Stimulated activated CD4-positive, alpha-beta T cell treated with anti-CD3 and anti-CD28 coated beads, Interleukin-2, amount 100 ng/mL, for 4 hours (primary cell): ENCODE data around the gene DAZL.
A peak's percentile ranks its signal among the peaks of the same experiment; 100 is the strongest.

Experiments used
- DNase-seq: peaks from one replicate; pipeline ENCODE4 v3.0.0-alpha.2; 2020; ENCODE audit warnings: low read depth

Gene DAZL

DNA sequence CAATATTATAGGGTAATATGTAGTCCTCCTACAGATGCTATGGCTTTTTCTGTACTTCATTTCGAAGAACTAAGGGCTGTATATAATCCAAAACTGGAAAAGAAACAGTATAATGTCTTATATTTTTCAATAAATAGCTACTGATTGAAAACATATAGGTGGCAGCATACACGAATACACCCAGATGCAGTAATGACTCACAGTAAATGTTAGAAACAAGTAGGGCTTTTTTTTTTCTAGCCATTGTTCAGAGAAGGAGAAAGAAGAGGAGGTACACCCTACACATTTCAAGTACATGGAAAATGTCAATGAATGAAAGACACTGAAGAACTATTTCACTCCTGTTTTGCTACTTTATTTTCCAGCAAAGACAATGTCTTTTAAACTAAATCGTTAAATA lies 9.4 kb downstream of the DAZL start:
- no peak for DNase-seq

DNA sequence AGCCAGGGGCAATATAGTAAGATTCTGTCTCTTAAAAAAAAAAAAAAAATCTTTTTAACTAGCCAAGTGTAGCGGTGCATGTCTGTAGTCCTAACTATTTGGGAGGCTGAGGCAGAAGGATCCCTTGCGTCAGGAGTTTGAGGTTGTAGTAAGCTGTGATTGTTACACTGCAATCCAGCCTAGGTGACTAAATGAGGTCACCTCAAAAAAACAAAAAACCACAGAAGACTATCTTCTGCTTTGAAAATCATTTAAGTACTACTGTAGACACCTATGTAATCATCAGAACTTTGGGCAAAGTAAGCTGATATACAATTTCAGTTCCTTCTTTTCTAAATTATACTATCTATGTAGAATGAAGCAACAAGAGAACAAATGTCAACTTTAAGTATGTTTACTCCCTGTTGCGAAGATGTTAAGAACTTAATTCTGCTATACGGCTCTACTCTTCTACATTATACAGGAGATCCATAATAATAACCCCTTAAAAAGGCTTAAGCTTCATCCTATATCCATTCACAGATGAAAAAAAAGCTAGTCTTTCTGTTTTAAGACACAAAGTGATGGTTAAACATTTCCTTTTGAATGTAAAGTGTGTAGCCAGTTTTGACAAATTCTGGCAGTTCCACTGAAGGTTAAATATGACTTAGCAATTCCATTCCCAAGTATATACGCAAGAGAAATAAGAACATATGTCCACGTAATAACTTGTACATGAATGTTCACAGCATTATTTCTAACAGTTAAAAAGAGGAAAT lies 15.2 kb downstream of the DAZL start:
- DNase-seq, result no peak

- DNase-seq, result no peak
These were observed 16.1 kb downstream of the DAZL start for GRCh38 chr3:16589120-16589519.

- no peak for DNase-seq
These were observed 17.6 kb downstream of the DAZL start for GRCh38 chr3:16587681-16588060.

GRCh38 chr3:16587047-16587680 lies 18.1 kb downstream of the DAZL start:
- no peak for DNase-seq

GRCh38 chr3:16584880-16585279 lies 20.3 kb downstream of the DAZL start:
- no peak for DNase-seq

GRCh38 chr3:16583551-16583950 lies 21.7 kb downstream of the DAZL start:
- no peak for DNase-seq

- DNase-seq, result no peak
These were observed 35.1 kb downstream of the DAZL start for GRCh38 chr3:16570113-16570512.

DNA sequence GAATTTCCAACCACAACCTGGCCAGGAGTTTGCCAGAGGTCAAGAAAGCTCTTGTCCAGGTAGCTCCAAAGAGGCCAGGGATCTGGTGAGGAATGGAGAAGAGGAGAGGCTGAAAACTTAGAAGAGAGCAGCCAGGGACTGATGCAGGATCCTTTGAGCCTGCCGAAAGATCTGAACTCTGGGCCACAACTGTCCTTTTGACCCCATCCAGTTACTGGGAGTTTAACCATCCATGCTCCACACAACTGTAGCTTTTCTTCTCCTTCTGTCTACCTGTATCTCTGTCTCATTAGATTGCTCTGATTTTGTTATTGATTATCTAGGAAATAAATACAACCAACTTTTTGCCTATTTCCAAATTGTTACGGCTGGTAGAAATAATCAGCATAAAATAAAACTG lies 36.7 kb downstream of the DAZL start:
- DNase-seq, result no peak

DNA sequence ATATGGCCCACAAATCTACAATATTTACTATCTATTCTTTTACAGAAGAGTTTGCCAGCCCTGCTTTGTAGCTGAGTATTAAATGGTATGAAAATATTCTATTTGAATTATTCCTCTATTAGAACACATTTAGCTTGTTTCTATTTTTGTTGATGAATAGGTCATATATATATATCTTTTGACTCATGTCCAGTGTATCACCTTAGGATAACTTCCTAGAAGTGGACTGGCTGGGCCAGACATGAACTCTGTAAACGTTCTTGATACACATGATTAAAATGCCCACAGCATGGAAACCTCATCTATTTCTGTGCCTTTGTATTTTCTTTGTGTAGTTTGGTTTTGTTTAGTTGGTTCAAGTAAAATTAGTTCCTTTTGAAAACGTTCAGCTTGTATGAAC lies 37.1 kb downstream of the DAZL start:
- DNase-seq, result no peak

DNA sequence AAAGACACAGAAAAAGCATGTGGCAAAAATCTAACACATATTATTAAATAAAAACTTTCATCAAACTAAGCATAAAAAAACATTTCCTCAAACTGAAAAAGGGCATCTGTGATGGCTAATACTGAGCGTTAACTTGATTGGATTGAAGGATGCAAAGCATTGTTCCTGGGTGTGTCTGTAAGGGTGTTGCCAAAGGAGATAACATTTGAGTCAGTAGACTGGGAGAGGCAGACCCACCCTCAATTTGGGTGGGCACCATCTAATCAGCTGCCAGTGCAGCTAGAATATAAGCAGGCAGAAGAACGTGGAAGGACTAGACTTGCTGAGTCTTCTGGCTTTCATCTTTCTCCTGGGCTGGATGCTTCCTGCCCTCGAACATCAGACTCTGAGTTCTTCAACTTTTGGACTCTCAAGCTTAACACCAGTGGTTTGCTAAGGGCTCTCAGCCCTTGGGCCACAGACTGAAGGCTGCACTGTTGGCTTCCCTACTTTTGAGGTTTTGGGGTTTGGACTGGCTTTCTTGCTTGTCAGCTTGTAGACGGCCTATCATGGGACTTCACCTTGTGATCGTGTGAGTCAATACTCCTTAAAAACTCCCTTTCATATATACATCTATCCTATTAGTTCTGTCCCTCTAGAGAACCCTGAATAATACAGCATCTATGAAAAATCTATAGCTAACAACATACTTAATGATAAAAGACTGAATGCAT lies 45.4 kb downstream of the DAZL start:
- DNase-seq, result no peak

GRCh38 chr3:16554126-16554525 lies 51.1 kb downstream of the DAZL start:
- DNase-seq, result no peak

DNA sequence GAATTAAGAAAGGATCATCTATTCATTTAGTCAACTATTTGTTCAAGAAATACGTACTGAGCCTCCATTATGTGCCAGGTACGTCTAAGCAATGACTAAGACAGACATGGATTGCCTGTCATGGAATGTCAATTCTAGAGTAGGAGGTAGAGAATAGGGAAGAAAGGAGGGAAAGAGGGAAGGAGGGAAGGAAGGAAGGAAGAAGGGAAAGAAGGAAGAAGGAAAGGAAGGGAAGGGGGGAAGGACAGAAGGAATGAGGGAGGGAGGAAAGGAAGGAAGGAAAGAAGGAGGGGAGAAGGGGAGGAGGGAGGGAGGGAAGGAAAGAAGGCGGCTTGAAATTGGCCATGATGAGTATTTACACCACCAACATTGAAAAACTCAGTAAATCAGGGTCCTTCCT lies 52.5 kb downstream of the DAZL start:
- no peak for DNase-seq

- DNase-seq, result no peak
These were observed 53.8 kb downstream of the DAZL start for GRCh38 chr3:16551342-16551976.

DNA sequence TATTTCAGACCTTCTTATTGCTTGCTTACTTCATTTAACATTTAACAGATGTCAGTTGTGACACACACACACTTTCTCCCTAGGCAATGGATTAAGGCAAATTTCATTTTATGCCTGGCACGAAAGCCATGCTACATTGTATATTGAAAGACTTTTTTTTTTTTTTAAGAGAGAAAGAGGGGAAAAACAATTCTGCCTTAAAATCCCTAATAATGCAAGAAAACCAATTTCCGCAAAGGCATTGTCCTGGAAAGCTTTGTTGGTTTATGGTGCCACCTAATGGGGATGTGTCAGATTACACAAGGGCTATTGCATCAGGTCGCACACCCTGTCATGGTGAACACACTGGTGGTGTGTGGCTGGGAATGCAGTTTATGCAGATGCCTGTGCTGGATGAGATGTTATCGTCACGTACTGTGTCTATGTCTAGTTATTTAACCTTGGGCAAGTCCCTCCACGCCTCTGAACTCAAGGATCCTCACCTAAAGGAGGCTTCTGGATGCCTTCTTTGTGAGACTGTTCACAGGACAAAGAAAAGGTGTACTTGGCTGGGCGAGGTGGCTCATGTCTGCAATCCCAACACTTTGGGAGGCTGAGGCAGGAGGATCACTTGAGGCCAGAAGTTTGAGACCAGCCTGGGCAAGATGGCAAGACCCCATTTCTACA lies 54.4 kb downstream of the DAZL start:
- peak; percentile 67 for DNase-seq

GRCh38 chr3:16550305-16550675 lies 54.9 kb downstream of the DAZL start:
- no peak for DNase-seq

- no peak for DNase-seq
These were observed 56.5 kb downstream of the DAZL start for GRCh38 chr3:16548721-16549120.

GRCh38 chr3:16547561-16548357 lies 57.5 kb downstream of the DAZL start:
- DNase-seq, result no peak

GRCh38 chr3:16546186-16547010 lies 58.8 kb downstream of the DAZL start:
- DNase-seq, result no peak

DNA sequence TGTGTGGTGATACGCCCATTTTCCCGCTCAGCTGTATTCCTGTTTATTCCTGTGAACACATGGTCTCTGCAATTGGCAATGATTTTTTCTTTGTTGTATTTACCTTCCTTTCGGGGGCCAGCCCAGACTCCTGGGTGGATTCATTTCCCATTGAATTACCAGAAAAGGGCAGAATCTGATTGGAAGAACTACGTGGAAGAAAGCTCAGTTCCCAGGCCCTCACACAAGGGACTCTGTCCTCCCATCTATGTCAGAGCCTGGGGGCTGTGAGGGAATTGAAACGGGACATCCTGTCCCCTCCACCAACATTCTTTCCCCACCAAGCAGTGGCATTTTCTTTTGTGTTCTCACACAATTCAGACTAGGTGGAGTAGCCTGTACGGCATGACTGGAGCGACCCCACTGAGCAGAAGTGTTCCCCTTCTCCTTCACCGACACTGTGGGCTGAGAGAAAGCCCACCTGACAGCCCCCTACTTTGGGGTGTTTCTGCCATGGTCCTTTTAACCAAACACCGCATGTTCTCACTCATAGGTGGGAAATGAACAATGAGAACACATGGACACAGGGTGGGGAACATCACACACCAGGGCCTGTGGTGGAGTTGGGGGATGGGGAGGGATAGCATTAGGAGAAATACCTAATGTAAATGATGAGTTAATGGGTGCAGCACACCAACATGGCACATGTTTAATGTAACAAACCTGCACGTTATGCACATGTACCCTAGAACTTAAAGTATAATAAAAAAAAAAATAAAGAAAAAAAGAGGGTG lies 59.6 kb downstream of the DAZL start:
- no peak for DNase-seq
